K562 (cell line): ENCODE results near the gene CDC45. TPM values are rescaled to one million over a fixed set of nuclear protein-coding genes. Genes with fewer than 3 reads are reported as not detected.

Source experiments
- ATAC-seq: fragments of 200-7000 bp; cut with Tn5 transposase; 3 replicates; pipeline ENCODE4 v1.9.1; 2020; ENCODE audit warnings: moderate library complexity
- BruUV-seq: library from RNA; stranded (reverse); fragments of 400-500 nt; replicated peaks from 2 replicates; lab custom pipeline; 2021; lab: Mats Ljungman, UMichigan
- CTCF ChIA-PET: fragments of 300-600 bp; formaldehyde crosslinking; extraction: SDS; loops from one replicate; lab custom pipeline; 2021; ENCODE audit warnings: low intra/inter-chr PET ratio; lab: Yijun Ruan, JAX
- POLR2A ChIA-PET: fragments of 300-600, 350-650 bp; sonication (Branson Sonifier 250); formaldehyde crosslinking; extraction: SDS; loops from one replicate; lab custom pipeline; 2021; ENCODE audit warnings: antibody characterized with exemption, inconsistent platforms; lab: Yijun Ruan, JAX
- DNase-seq, 4 experiments: peaks; one replicate each; pipeline versions ENCODE4 v3.0.0 to v3.0.0-alpha.2; 2011 to 2018; ENCODE audit warnings: low spot score in 3 of 4, mixed read lengths in 3 of 4; ENCODE audit errors: extremely low read depth in 1 of 4
- FAIRE-seq: peaks from 2 replicates; lab custom pipeline; 2011; peaks lifted over from hg19 to GRCh38; lab: Jason Lieb, UNC
- H2AFZ ChIP-seq: 2 replicates; pipeline ENCODE4 v1.6.0; 2011; ENCODE audit warnings: low read depth, low read length, control low read depth, inconsistent platforms
- H3K27ac ChIP-seq: fragments of 200-600 bp; 3 replicates; pipeline ENCODE4 v1.8.0; 2011; ENCODE audit warnings: low read depth, mild to moderate bottlenecking, control low read depth, inconsistent platforms, low read length, moderate library complexity, mixed read lengths; ENCODE audit errors: extremely low read depth
- H3K27me3 ChIP-seq, 2 experiments: fragments of 300-600 bp in 1 of 2; 2 replicates in 1 of 2; 3 replicates in 1 of 2; pipeline versions ENCODE4 v1.6.0 to v1.8.0; 2011; ENCODE audit warnings: inconsistent platforms in 2 of 2, low read length in 2 of 2, mild to moderate bottlenecking in 1 of 2, mixed read lengths in 1 of 2, moderate library complexity in 1 of 2; ENCODE audit not compliant: control insufficient read depth in 2 of 2, insufficient read depth in 2 of 2
- H3K36me3 ChIP-seq: fragments of 300-600 bp; 3 replicates; pipeline ENCODE4 v1.8.0; 2011; ENCODE audit warnings: mild to moderate bottlenecking, low read length, inconsistent platforms; ENCODE audit not compliant: control insufficient read depth, insufficient read depth
- H3K4me1 ChIP-seq, 2 experiments: fragments of 200-600 bp in 1 of 2; replicated peaks in 1 of 2; 2 replicates in 1 of 2; 3 replicates in 1 of 2; pipeline versions ENCODE4 v1.5.1 to v1.8.0; 2011; ENCODE audit warnings: inconsistent platforms in 2 of 2, low read length in 2 of 2, mild to moderate bottlenecking in 1 of 2, mixed read lengths in 1 of 2, moderate library complexity in 1 of 2; ENCODE audit not compliant: control insufficient read depth in 2 of 2, insufficient read depth in 2 of 2
- H3K4me2 ChIP-seq: 2 replicates; pipeline ENCODE4 v1.6.1; 2011; ENCODE audit warnings: low read length, control low read depth, inconsistent platforms, mixed read lengths; ENCODE audit not compliant: insufficient read depth
- H3K4me3 ChIP-seq: fragments of 200-600 bp; sonication (generic), shearing (Covaris generic); 2 replicates; pipeline ENCODE4 v1.5.1; 2016; ENCODE audit warnings: control low read depth, inconsistent platforms
- H3K79me2 ChIP-seq: fragments of 200-600 bp; 3 replicates; pipeline ENCODE4 v1.8.0; 2011; ENCODE audit warnings: low read length, inconsistent platforms; ENCODE audit not compliant: control insufficient read depth, insufficient read depth
- H3K9ac ChIP-seq, 2 experiments: 2 replicates each; pipeline versions ENCODE4 v1.6.0 to v1.6.1; 2011; ENCODE audit warnings: low read depth in 2 of 2, low read length in 2 of 2, control low read depth in 1 of 2, inconsistent platforms in 1 of 2, mild to moderate bottlenecking in 1 of 2, mixed read lengths in 1 of 2; ENCODE audit not compliant: insufficient read depth in 1 of 2
- H3K9me1 ChIP-seq: one replicate; pipeline ENCODE4 v1.6.0; 2011; ENCODE audit warnings: inconsistent platforms, mild to moderate bottlenecking, low read length, moderate library complexity; ENCODE audit not compliant: control insufficient read depth, insufficient read depth
- H3K9me3 ChIP-seq: replicated peaks from 2 replicates; pipeline ENCODE4 v1.5.1; 2011; ENCODE audit warnings: low read depth, low read length, inconsistent platforms; ENCODE audit not compliant: control insufficient read depth, insufficient read depth
- H4K20me1 ChIP-seq: replicated peaks from 2 replicates; pipeline ENCODE4 v1.6.1; 2011; ENCODE audit warnings: low read length, inconsistent platforms, mixed read lengths; ENCODE audit not compliant: control insufficient read depth, insufficient read depth
- ARID4B ChIP-seq: sonication (generic); formaldehyde crosslinking; IDR thresholded peaks from 2 replicates; pipeline ENCODE4 v1.8.0; 2022; ENCODE audit warnings: mild to moderate bottlenecking, missing genetic modification reagents
- BHLHE40 ChIP-seq: IDR thresholded peaks from 2 replicates; pipeline ENCODE4 v1.6.1; 2011; ENCODE audit warnings: low read length, improper control_type of control experiment
- SMC3 ChIP-seq: conservative IDR thresholded peaks from 2 replicates; pipeline ENCODE4 v1.6.1; 2011; ENCODE audit warnings: low read depth, low read length, improper control_type of control experiment; ENCODE audit not compliant: insufficient read depth
- SNRNP70 ChIP-seq: fragments of 200-400 bp; formaldehyde crosslinking; optimal IDR thresholded peaks from 2 replicates; pipeline ENCODE3; 2017; ENCODE audit warnings: low read depth, low read length
- STAG1 ChIP-seq: sonication (generic); formaldehyde crosslinking; IDR thresholded peaks from 2 replicates; pipeline ENCODE4 v1.5.0; 2020; ENCODE audit warnings: missing genetic modification reagents, borderline replicate concordance
- ZBTB49 ChIP-seq: sonication (generic); formaldehyde crosslinking; IDR thresholded peaks from 2 replicates; pipeline ENCODE4 v1.8.0; 2022; ENCODE audit warnings: missing genetic modification reagents, mild to moderate bottlenecking, borderline replicate concordance
- ZNF696 ChIP-seq: fragments of 250-450 bp; sonication (Bioruptor Pico); conservative IDR thresholded peaks from 2 replicates; pipeline ENCODE4 v1.4.0; 2020; ENCODE audit warnings: mild to moderate bottlenecking, moderate library complexity
- WGBS: fragments of 100-300 bp; shearing (Covaris generic); methylation state at CpG from one replicate; pipeline ENCODE4 v1.1.6; 2016; ENCODE audit warnings: low coverage, mixed read lengths; ENCODE audit not compliant: insufficient coverage; ENCODE audit errors: missing lambda C conversion rate; 5-methylcytosine and 5-hydroxymethylcytosine counted together
- in situ Hi-C: fragments of 300-500 bp; cut with MboI; formaldehyde crosslinking; loops from 4 replicates; pipeline ENCODE4 v1.15.0; 2018; ENCODE audit warnings: inconsistent platforms, mixed read lengths
- intact Hi-C: fragments of 100-400 bp; cut with micrococcal nuclease; formaldehyde crosslinking; loops from 2 replicates; pipeline ENCODE4 v1.14.2; 2022
- polyA plus RNA-seq, 8 experiments: library from polyadenylated mRNA; depleted of rRNA in 4 of 8; stranded (reverse) in 5 of 8; unstranded in 3 of 8; fragments of >200 nt; fragmentation: Nextera tagmentation in 2 of 8; fragmentation: Illumina TruSeq in 1 of 8; extraction: Ambion mirVana in 2 of 8; extraction: Trizol in 1 of 8; gene quantifications; 2 replicates each; pipeline versions ENCODE4 v1.2.1 to v1.2.3, GENCODE V29; 2011 to 2014; ENCODE audit warnings: inconsistent platforms in 1 of 8, missing spikeins in 1 of 8
- total RNA-seq, 7 experiments: library from RNA; depleted of rRNA in 6 of 7; stranded (reverse); fragments of >200 nt in 6 of 7; fragmentation: Illumina TruSeq in 2 of 7; extraction: Trizol in 2 of 7; gene quantifications; 2 replicates each; pipeline versions ENCODE4 v1.2.1 to v1.2.3, GENCODE V29; 2011 to 2021; ENCODE audit warnings: low replicate concordance in 1 of 7

Gene CDC45
- total and polyA plus RNA-seq, 9 of the 15 experiments (the other 6 are each of a cell fraction or from before 2014, with no cell fraction given) = 251 to 580 (median 410) TPM

- TF ChIP-seq STAG1 (CRISPR knock-in tag) = peak; percentile 60; the same call in 1 of the 2 replicates
- TF ChIP-seq SNRNP70 = no peak
- no peak for TF ChIP-seq ARID4B
- no peak for TF ChIP-seq SMC3
Measured at GRCh38 chr22:19543970-19544708, 64.4 kb downstream of the CDC45 start (continued).

- WGBS = 2% methylated on average over 5 of the region's 5 CpGs
- Histone ChIP-seq H3K27ac (no peak overlapping the region), H3K4me3 (no peak overlapping the region), H4K20me1 (0 out of 2 replicates have a peak, but pooled peaks cover 10% of the 10 kb centered on the region), H3K9me1 (no peaks in the 10 kb centered on the region), H3K9ac (peak overlapping the region in 1 of 2 experiments; percentile 32; a peak in 1 of 4 replicates), H3K4me1 (peaks cover 0 to 6% of the 10 kb centered on the region in 2 experiments; a peak in 1 of 5 replicates), H3K27me3 (peaks cover 70 to 89% of the 10 kb centered on the region in 2 experiments), H2AFZ (no peak overlapping the region), H3K4me2 (no peak overlapping the region), H3K9me3 (no peaks in the 10 kb centered on the region), H3K36me3 (no peaks in the 10 kb centered on the region), H3K79me2 (no peaks in the 10 kb centered on the region)
- POLR2A ChIA-PET = interaction anchor here (0.9 to 1.9 kb wide), 7 partner anchors 9 to 49 kb away, joined by 3 to 11 read pairs (median 4); no protein-coding TSS in a partner anchor
- intact Hi-C loops (no loop called here), in situ Hi-C loops (no loop called here)
- ATAC-seq = peak; percentile 7; the same call in 2 of the 3 replicates
- no TSS peak for BruUV-seq
- no peak for FAIRE-seq
- CTCF ChIA-PET = no interaction called here
- no peak for DNase-seq
- TF ChIP-seq BHLHE40 (no peak), ZNF696 (CRISPR knock-in tag) (no peak), ZBTB49 (no peak)
Measured at GRCh38 chr22:19545935-19546207, 66.2 kb downstream of the CDC45 start.
